ENCODE data around the gene ERP27. TPM values are rescaled to one million over a fixed set of nuclear protein-coding genes. Genes with fewer than 3 reads are reported as not detected.

Gene ERP27
- polyA plus RNA-seq, 4 donors, result 0.12 to 34.9 TPM; not detected in 2

GRCh38 chr12:14911131-14911530 lies 27.2 kb downstream of the ERP27 start:
- FAIRE-seq (no peak), DNase-seq (peak in 1 of 2 donors; percentile 76)
- whole genome bisulfite sequencing, 3 donors, result 22 to 61% (median 56%) methylated on average over 2 of the region's 2 CpGs

GRCh38 chr12:14910090-14910915 lies 28.0 kb downstream of the ERP27 start:
- WGBS, 3 donors, result 70 to 80% (median 78%) methylated on average over 5 of the region's 5 CpGs
- Histone ChIP-seq H3K4me1 (ENCODE audit: control insufficient read depth in 3 of 3, insufficient read depth in 2 of 3, low read depth in 1 of 3, low read length in 2 of 3) (peaks cover 0 to 16% (median 0%) of the 10 kb centered on the region in 3 donors), H3K4me3 (ENCODE audit: low read depth in 1 of 3, low read length in 3 of 3) (no peak overlapping the region), H3K27me3 (ENCODE audit: control insufficient read depth in 3 of 3, insufficient read depth in 3 of 3, low read length in 3 of 3) (no peaks in the 10 kb centered on the region), H3K27ac (ENCODE audit: low read depth in 1 of 3, low read length in 2 of 3) (peak overlapping the region in 1 of 3 donors; percentile 28), H3K36me3 (ENCODE audit: control insufficient read depth in 3 of 3, insufficient read depth in 2 of 3, low read depth in 1 of 3, low read length in 3 of 3) (peaks cover 0 to 2% (median 0%) of the 10 kb centered on the region in 3 donors), H3K9me3 (ENCODE audit: control insufficient read depth in 2 of 2, insufficient read depth in 1 of 2, low read depth in 1 of 2, low read length in 1 of 2) (peaks cover 0 to 5% of the 10 kb centered on the region in 2 donors)
- FAIRE-seq, result no peak
- DNase-seq, result no peak

More at GRCh38 chr12:14911131-14911530, 27.2 kb downstream of the ERP27 start:
- peaks cover 0 to 16% (median 0%) of the 10 kb centered on the region in 3 donors for H3K4me1 ChIP-seq (ENCODE audit: control insufficient read depth in 3 of 3, insufficient read depth in 2 of 3, low read depth in 1 of 3, low read length in 2 of 3)
- H3K4me3 ChIP-seq (ENCODE audit: low read depth in 1 of 3, low read length in 3 of 3), result no peak overlapping the region
- H3K27me3 ChIP-seq (ENCODE audit: control insufficient read depth in 3 of 3, insufficient read depth in 3 of 3, low read length in 3 of 3), result no peaks in the 10 kb centered on the region
- H3K9me3 ChIP-seq (ENCODE audit: control insufficient read depth in 2 of 2, insufficient read depth in 1 of 2, low read depth in 1 of 2, low read length in 1 of 2), result peaks cover 0 to 5% of the 10 kb centered on the region in 2 donors
- H3K36me3 ChIP-seq (ENCODE audit: control insufficient read depth in 3 of 3, insufficient read depth in 2 of 3, low read depth in 1 of 3, low read length in 3 of 3), result peaks cover 0 to 2% (median 0%) of the 10 kb centered on the region in 3 donors
- peak overlapping the region in 1 of 3 donors; percentile 67 for H3K27ac ChIP-seq (ENCODE audit: low read depth in 1 of 3, low read length in 2 of 3)

- Histone ChIP-seq H3K36me3 (ENCODE audit: control insufficient read depth in 3 of 3, insufficient read depth in 2 of 3, low read depth in 1 of 3, low read length in 3 of 3) (no peaks in the 10 kb centered on the region), H3K27ac (ENCODE audit: low read depth in 1 of 3, low read length in 2 of 3) (no peak overlapping the region), H3K4me1 (ENCODE audit: control insufficient read depth in 3 of 3, insufficient read depth in 2 of 3, low read depth in 1 of 3, low read length in 2 of 3) (peaks cover 0 to 9% (median 0%) of the 10 kb centered on the region in 3 donors), H3K4me3 (ENCODE audit: low read depth in 1 of 3, low read length in 3 of 3) (no peak overlapping the region), H3K9me3 (ENCODE audit: control insufficient read depth in 2 of 2, insufficient read depth in 1 of 2, low read depth in 1 of 2, low read length in 1 of 2) (peaks cover 0 to 5% of the 10 kb centered on the region in 2 donors), H3K27me3 (ENCODE audit: control insufficient read depth in 3 of 3, insufficient read depth in 3 of 3, low read length in 3 of 3) (no peaks in the 10 kb centered on the region)
- DNase-seq (no peak), FAIRE-seq (no peak)
- 49 to 88% (median 84%) methylated on average over 1 of the region's 1 CpG for WGBS, 3 donors
These were observed 30.4 kb downstream of the ERP27 start for GRCh38 chr12:14907953-14908352.

GRCh38 chr12:14906114-14906513 lies 32.2 kb downstream of the ERP27 start:
- WGBS, 3 donors, result 75 to 87% (median 86%) methylated on average over 5 of the region's 5 CpGs
- H3K27ac ChIP-seq (ENCODE audit: low read depth in 1 of 3, low read length in 2 of 3), result no peak overlapping the region
- FAIRE-seq, result no peak

GRCh38 chr12:14905269-14906004 lies 32.9 kb downstream of the ERP27 start:
- Histone ChIP-seq H3K36me3 (ENCODE audit: control insufficient read depth in 3 of 3, insufficient read depth in 2 of 3, low read depth in 1 of 3, low read length in 3 of 3) (no peaks in the 10 kb centered on the region), H3K4me1 (ENCODE audit: control insufficient read depth in 3 of 3, insufficient read depth in 2 of 3, low read depth in 1 of 3, low read length in 2 of 3) (no peaks in the 10 kb centered on the region), H3K4me3 (ENCODE audit: low read depth in 1 of 3, low read length in 3 of 3) (no peak overlapping the region), H3K27me3 (ENCODE audit: control insufficient read depth in 3 of 3, insufficient read depth in 3 of 3, low read length in 3 of 3) (no peaks in the 10 kb centered on the region), H3K27ac (ENCODE audit: low read depth in 1 of 3, low read length in 2 of 3) (peak overlapping the region in 1 of 3 donors; percentile 51), H3K9me3 (ENCODE audit: control insufficient read depth in 2 of 2, insufficient read depth in 1 of 2, low read depth in 1 of 2, low read length in 1 of 2) (no peaks in the 10 kb centered on the region)
- WGBS, 3 donors, result 60 to 72% (median 66%) methylated on average over 5 of the region's 5 CpGs
- no peak for DNase-seq
- no peak for FAIRE-seq

More at GRCh38 chr12:14906114-14906513, 32.2 kb downstream of the ERP27 start:
- no peaks in the 10 kb centered on the region for H3K27me3 ChIP-seq (ENCODE audit: control insufficient read depth in 3 of 3, insufficient read depth in 3 of 3, low read length in 3 of 3)
- H3K4me3 ChIP-seq (ENCODE audit: low read depth in 1 of 3, low read length in 3 of 3), result no peak overlapping the region
- H3K4me1 ChIP-seq (ENCODE audit: control insufficient read depth in 3 of 3, insufficient read depth in 2 of 3, low read depth in 1 of 3, low read length in 2 of 3), result peaks cover 0 to 5% (median 0%) of the 10 kb centered on the region in 3 donors
- H3K36me3 ChIP-seq (ENCODE audit: control insufficient read depth in 3 of 3, insufficient read depth in 2 of 3, low read depth in 1 of 3, low read length in 3 of 3), result no peaks in the 10 kb centered on the region
- H3K9me3 ChIP-seq (ENCODE audit: control insufficient read depth in 2 of 2, insufficient read depth in 1 of 2, low read depth in 1 of 2, low read length in 1 of 2), result peaks cover 0 to under 1% of the 10 kb centered on the region in 2 donors
- no peak for DNase-seq

GRCh38 chr12:14904854-14905253 lies 33.5 kb downstream of the ERP27 start:
- no peak overlapping the region for H3K4me3 ChIP-seq (ENCODE audit: low read depth in 1 of 3, low read length in 3 of 3)
- H3K36me3 ChIP-seq (ENCODE audit: control insufficient read depth in 3 of 3, insufficient read depth in 2 of 3, low read depth in 1 of 3, low read length in 3 of 3), result no peaks in the 10 kb centered on the region
- FAIRE-seq, result no peak
- H3K4me1 ChIP-seq (ENCODE audit: control insufficient read depth in 3 of 3, insufficient read depth in 2 of 3, low read depth in 1 of 3, low read length in 2 of 3), result no peaks in the 10 kb centered on the region
- WGBS, 3 donors, result 75 to 78% (median 76%) methylated on average over 8 of the region's 8 CpGs
- H3K27ac ChIP-seq (ENCODE audit: low read depth in 1 of 3, low read length in 2 of 3), result peak overlapping the region in 1 of 3 donors; percentile 34
- H3K9me3 ChIP-seq (ENCODE audit: control insufficient read depth in 2 of 2, insufficient read depth in 1 of 2, low read depth in 1 of 2, low read length in 1 of 2), result no peaks in the 10 kb centered on the region
- no peak for DNase-seq
- no peaks in the 10 kb centered on the region for H3K27me3 ChIP-seq (ENCODE audit: control insufficient read depth in 3 of 3, insufficient read depth in 3 of 3, low read length in 3 of 3)

- Histone ChIP-seq H3K36me3 (ENCODE audit: control insufficient read depth in 3 of 3, insufficient read depth in 2 of 3, low read depth in 1 of 3, low read length in 3 of 3) (no peaks in the 10 kb centered on the region), H3K4me3 (ENCODE audit: low read depth in 1 of 3, low read length in 3 of 3) (no peak overlapping the region), H3K9me3 (ENCODE audit: control insufficient read depth in 2 of 2, insufficient read depth in 1 of 2, low read depth in 1 of 2, low read length in 1 of 2) (no peaks in the 10 kb centered on the region), H3K4me1 (ENCODE audit: control insufficient read depth in 3 of 3, insufficient read depth in 2 of 3, low read depth in 1 of 3, low read length in 2 of 3) (no peaks in the 10 kb centered on the region), H3K27me3 (ENCODE audit: control insufficient read depth in 3 of 3, insufficient read depth in 3 of 3, low read length in 3 of 3) (no peaks in the 10 kb centered on the region), H3K27ac (ENCODE audit: low read depth in 1 of 3, low read length in 2 of 3) (no peak overlapping the region)
- no peak for FAIRE-seq
- 84 to 91% (median 89%) methylated on average over 5 of the region's 5 CpGs for WGBS, 3 donors
- DNase-seq, result no peak
These were observed 34.8 kb downstream of the ERP27 start for GRCh38 chr12:14903386-14904098.

- Histone ChIP-seq H3K27ac (ENCODE audit: low read depth in 1 of 3, low read length in 2 of 3) (no peak overlapping the region), H3K4me1 (ENCODE audit: control insufficient read depth in 3 of 3, insufficient read depth in 2 of 3, low read depth in 1 of 3, low read length in 2 of 3) (no peaks in the 10 kb centered on the region), H3K9me3 (ENCODE audit: control insufficient read depth in 2 of 2, insufficient read depth in 1 of 2, low read depth in 1 of 2, low read length in 1 of 2) (no peaks in the 10 kb centered on the region), H3K27me3 (ENCODE audit: control insufficient read depth in 3 of 3, insufficient read depth in 3 of 3, low read length in 3 of 3) (no peaks in the 10 kb centered on the region), H3K4me3 (ENCODE audit: low read depth in 1 of 3, low read length in 3 of 3) (no peak overlapping the region), H3K36me3 (ENCODE audit: control insufficient read depth in 3 of 3, insufficient read depth in 2 of 3, low read depth in 1 of 3, low read length in 3 of 3) (no peaks in the 10 kb centered on the region)
- FAIRE-seq (no peak), DNase-seq (no peak)
- WGBS, 3 donors, result 64 to 71% (median 65%) methylated on average over 2 of the region's 2 CpGs
These were observed 35.9 kb downstream of the ERP27 start for GRCh38 chr12:14902465-14902864.

Measured in small intestine (tissue), 7 donors.